ENCODE results near the gene TMEM258. TPM values are rescaled to one million over a fixed set of nuclear protein-coding genes. Genes with fewer than 3 reads are reported as not detected.

TMEM258 gene
- total and polyA plus RNA-seq, 2 donors (not counting 3 experiments of a cell fraction or from before 2014, with no cell fraction given) = 140 to 534 TPM

GRCh38 chr11:61761440-61762222, 30.8 kb downstream of the TMEM258 start:
- no peak overlapping the region for H2AFZ ChIP-seq (ENCODE audit: low read depth, low read length)
- H3K4me2 ChIP-seq (ENCODE audit: insufficient read depth, low read length) = no peak overlapping the region
- H3K27me3 ChIP-seq (ENCODE audit: control insufficient read depth in 2 of 2, insufficient read depth in 2 of 2, low read length in 2 of 2) = peaks cover 0 to 2% of the 10 kb centered on the region in 2 experiments
- intact Hi-C loops (cut with micrococcal nuclease) (no loop called here), dilution Hi-C loops (cut with MboI; ENCODE audit: extremely low pct_ligation_motif_present, low sequenced_read_pairs) (no loop called here)
- no peaks in the 10 kb centered on the region for H3K9me3 ChIP-seq (replicated peaks; ENCODE audit: control insufficient read depth, insufficient read depth, low read length)
- ChIA-PET CTCF (no interaction called here), POLR2A (no interaction called here)
- H3K9ac ChIP-seq (replicated peaks; ENCODE audit: extremely low read depth, insufficient read depth, low read length) = no peak overlapping the region
- H3K4me3 ChIP-seq (replicated peaks in 1 of 3; ENCODE audit: insufficient read depth in 1 of 3, low read depth in 1 of 3, low read length in 3 of 3) = no peak overlapping the region
- BruUV-seq (replicated peaks) = no TSS peak
- TF ChIP-seq JUN (IDR thresholded peaks at IDR 0.05; ENCODE audit: borderline replicate concordance, insufficient read depth, insufficient read length, low read depth) (no peak), CTCF (IDR thresholded peaks at IDR 0.05; ENCODE audit: extremely low read depth in 1 of 2, insufficient read depth in 1 of 2, low read depth in 1 of 2, low read length in 2 of 2) (no peak), FOS (IDR thresholded peaks at IDR 0.05; ENCODE audit: borderline replicate concordance, insufficient read depth, low read length) (no peak), POLR2A (IDR thresholded peaks at IDR 0.05; ENCODE audit: low read depth, low read length) (no peak), MYC (IDR thresholded peaks at IDR 0.05; ENCODE audit: low read depth, low read length) (no peak), MAX (IDR thresholded peaks at IDR 0.05; ENCODE audit: insufficient read depth, insufficient read length) (no peak), EZH2 (IDR thresholded peaks at IDR 0.05; ENCODE audit: borderline replicate concordance, low read depth, low read length, severe bottlenecking) (no peak), POLR2AphosphoS5 (IDR thresholded peaks at IDR 0.05; ENCODE audit: insufficient read depth, low read depth, low read length) (no peak), GATA2 (IDR thresholded peaks at IDR 0.05; ENCODE audit: insufficient read depth, insufficient read length, low read depth, low read length) (no peak)
- H3K4me1 ChIP-seq (ENCODE audit: control insufficient read depth, extremely low read depth, insufficient read depth, low read length) = peaks cover 2% of the 10 kb centered on the region
- no peaks in the 10 kb centered on the region for H3K9me1 ChIP-seq (replicated peaks; ENCODE audit: control insufficient read depth, extremely low read depth, insufficient read depth, low read length)
- no peak for FAIRE-seq
- H3K79me2 ChIP-seq (ENCODE audit: control insufficient read depth, insufficient read depth, low read length) = no peaks in the 10 kb centered on the region
- no peaks in the 10 kb centered on the region for H4K20me1 ChIP-seq (replicated peaks; ENCODE audit: control insufficient read depth, extremely low read depth, insufficient read depth, low read length)
- no peak for DNase-seq (ENCODE audit: low read depth, low spot score)
- H3K27ac ChIP-seq (ENCODE audit: insufficient read depth, low read depth, low read length) = no peak overlapping the region
- H3K36me3 ChIP-seq (ENCODE audit: control insufficient read depth in 2 of 2, extremely low read depth in 1 of 2, insufficient read depth in 2 of 2, low read length in 2 of 2) = no peaks in the 10 kb centered on the region
